Cardiac muscle cell (in vitro differentiated cells and primary cell): Measurements from ENCODE around the gene BCAR3. TPM values are rescaled to one million over a fixed set of nuclear protein-coding genes. Genes with fewer than 3 reads are reported as not detected.

Experiments used
- DNase-seq, 2 donors: peaks; one replicate each; pipeline versions ENCODE4 v3.0.0 to v3.0.0-alpha.2; 2010 to 2017; ENCODE audit warnings: low read depth in 1 of 2, low spot score in 1 of 2
- H3K27ac ChIP-seq: fragments of 200-600 bp; sonication (generic); 2 replicates; pipeline ENCODE4 v1.5.1; 2016
- H3K27me3 ChIP-seq: fragments of 200-600 bp; sonication (generic); 2 replicates; pipeline ENCODE4 v1.6.0; 2016; ENCODE audit warnings: control low read depth
- H3K36me3 ChIP-seq: fragments of 200-600 bp; sonication (generic); 2 replicates; pipeline ENCODE4 v1.5.1; 2016; ENCODE audit warnings: control low read depth
- H3K4me1 ChIP-seq: fragments of 200-600 bp; sonication (generic); 2 replicates; pipeline ENCODE4 v1.8.1; 2017; ENCODE audit warnings: low read depth, mild to moderate bottlenecking, mixed run types
- H3K4me3 ChIP-seq: fragments of 200-600 bp; sonication (generic); 2 replicates; pipeline ENCODE4 v1.5.1; 2016; ENCODE audit warnings: mild to moderate bottlenecking
- H3K9me3 ChIP-seq: fragments of 200-600 bp; sonication (generic); 2 replicates; pipeline ENCODE4 v1.5.1; 2017; ENCODE audit warnings: low read depth, mild to moderate bottlenecking, control low read depth
- polyA plus RNA-seq: library from polyadenylated mRNA; unstranded; fragments of >200 nt; fragmentation: Nextera tagmentation; extraction: Ambion mirVana; gene quantifications from 2 replicates; pipeline ENCODE4 v1.2.1, GENCODE V29; 2016
- total RNA-seq: library from RNA; depleted of rRNA; stranded (reverse); fragments of >200 nt; gene quantifications from 2 replicates; pipeline ENCODE4 v1.2.3, GENCODE V29; 2016
- TF ChIP-seq, protein P1 (sequence below): IDR thresholded peaks from 2 replicates; pipeline ENCODE4 v1.5.1; 2012; ENCODE audit warnings: low read depth, mild to moderate bottlenecking, low read length

The BCAR3 gene
- total and polyA plus RNA-seq, 2 experiments from 2014 or later: 1.5 to 4.5 TPM

DNA sequence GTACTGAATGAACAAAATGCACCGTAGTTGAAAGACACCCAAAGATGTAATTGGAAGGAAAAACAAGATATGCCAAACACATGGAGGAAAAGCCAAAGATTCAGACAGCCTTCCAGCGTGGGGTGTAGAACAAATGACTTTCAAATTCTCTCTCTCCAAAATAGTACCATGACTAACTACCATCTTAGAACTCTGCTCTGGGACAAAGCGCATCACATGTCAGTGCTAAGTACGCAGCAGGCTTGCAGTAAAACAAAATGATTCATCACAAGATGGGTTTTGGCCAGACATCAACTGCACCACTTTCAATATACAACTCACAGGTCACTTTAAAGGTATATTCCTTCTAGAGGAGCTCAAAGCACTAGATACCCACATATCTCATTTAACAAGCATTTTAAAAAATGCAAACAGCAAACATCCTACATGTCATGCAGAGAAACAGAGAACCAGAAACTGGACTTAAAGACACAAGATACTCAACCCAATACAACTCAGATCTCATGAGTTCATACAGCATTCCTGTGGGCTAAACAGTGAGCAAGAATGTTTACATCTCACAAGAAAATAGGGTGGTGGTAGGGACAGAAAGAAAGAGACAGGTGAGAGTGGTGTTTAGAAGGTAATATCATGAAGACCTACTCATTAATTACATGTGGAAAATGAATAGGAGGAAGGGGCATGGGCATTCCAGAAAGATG is 75.7 kb downstream of the BCAR3 start:
- peak in 1 of 2 donors; percentile 89 for DNase-seq
- Histone ChIP-seq H3K4me1 (no peaks in the 10 kb centered on the region), H3K27me3 (peaks cover 49% of the 10 kb centered on the region)

DNA sequence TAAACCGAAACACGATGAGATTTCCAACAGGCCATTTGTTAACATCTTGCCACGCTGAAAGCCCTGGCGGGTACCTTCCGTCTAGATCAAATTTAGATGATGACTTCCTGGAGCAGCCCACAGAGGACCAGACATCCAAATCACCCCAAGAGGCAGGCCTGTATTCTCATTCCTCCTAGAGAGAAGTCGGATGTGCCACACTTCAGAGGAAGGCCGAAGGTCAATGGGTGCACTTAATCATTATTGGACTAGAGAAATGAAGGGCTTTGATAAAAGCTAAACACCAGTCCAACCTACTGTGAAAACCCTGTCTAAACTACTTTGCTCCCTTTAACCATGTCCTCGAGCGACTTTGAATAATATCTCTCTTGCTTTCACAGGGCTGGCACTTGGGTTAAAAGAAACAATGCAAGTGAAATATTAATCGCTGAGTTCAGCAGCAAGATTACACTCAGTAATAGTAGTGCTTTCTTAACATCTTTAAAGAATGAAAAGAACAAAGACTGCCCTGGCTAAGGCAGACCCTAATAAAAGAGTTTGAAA is 76.5 kb downstream of the BCAR3 start:
- H3K36me3 ChIP-seq: no peaks in the 10 kb centered on the region
- H3K27me3 ChIP-seq: peaks cover 56% of the 10 kb centered on the region

More for the DNA sequence above, 75.7 kb downstream of the BCAR3 start:
- Histone ChIP-seq H3K9me3 (no peaks in the 10 kb centered on the region), H3K4me3 (no peak overlapping the region), H3K36me3 (no peaks in the 10 kb centered on the region), H3K27ac (no peak overlapping the region)
- TF ChIP-seq, protein P1, sequence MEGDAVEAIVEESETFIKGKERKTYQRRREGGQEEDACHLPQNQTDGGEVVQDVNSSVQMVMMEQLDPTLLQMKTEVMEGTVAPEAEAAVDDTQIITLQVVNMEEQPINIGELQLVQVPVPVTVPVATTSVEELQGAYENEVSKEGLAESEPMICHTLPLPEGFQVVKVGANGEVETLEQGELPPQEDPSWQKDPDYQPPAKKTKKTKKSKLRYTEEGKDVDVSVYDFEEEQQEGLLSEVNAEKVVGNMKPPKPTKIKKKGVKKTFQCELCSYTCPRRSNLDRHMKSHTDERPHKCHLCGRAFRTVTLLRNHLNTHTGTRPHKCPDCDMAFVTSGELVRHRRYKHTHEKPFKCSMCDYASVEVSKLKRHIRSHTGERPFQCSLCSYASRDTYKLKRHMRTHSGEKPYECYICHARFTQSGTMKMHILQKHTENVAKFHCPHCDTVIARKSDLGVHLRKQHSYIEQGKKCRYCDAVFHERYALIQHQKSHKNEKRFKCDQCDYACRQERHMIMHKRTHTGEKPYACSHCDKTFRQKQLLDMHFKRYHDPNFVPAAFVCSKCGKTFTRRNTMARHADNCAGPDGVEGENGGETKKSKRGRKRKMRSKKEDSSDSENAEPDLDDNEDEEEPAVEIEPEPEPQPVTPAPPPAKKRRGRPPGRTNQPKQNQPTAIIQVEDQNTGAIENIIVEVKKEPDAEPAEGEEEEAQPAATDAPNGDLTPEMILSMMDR: no peak

DNA sequence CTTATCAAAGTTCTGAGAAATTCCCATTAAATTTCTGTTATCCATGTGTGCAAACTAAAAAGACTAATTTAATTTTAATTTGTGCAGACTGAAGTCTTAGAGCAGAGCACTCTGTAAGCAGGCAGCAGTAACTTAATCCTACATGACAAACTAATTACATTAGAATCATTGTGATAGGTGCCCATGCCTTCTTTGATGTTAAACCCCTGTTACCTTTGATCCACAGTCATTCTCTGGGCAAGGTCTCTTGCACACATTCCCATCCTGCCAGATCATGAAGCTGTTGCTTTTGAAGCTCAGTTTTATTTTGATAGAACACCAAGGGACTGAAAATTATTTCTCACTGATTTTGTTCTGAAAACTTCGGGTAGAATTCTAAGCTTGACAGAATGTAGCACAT is 77.2 kb downstream of the BCAR3 start:
- Histone ChIP-seq H3K27ac (no peak overlapping the region), H3K27me3 (peaks cover 62% of the 10 kb centered on the region), H3K4me1 (no peaks in the 10 kb centered on the region), H3K4me3 (no peak overlapping the region), H3K36me3 (no peaks in the 10 kb centered on the region), H3K9me3 (no peaks in the 10 kb centered on the region)
- TF ChIP-seq, protein P1: no peak
- DNase-seq: no peak

More for the DNA sequence above, 76.5 kb downstream of the BCAR3 start:
- DNase-seq: no peak
- H3K9me3 ChIP-seq: no peaks in the 10 kb centered on the region
- H3K27ac ChIP-seq: no peak overlapping the region
- no peaks in the 10 kb centered on the region for H3K4me1 ChIP-seq
- TF ChIP-seq, protein P1: no peak
- H3K4me3 ChIP-seq: no peak overlapping the region

DNA sequence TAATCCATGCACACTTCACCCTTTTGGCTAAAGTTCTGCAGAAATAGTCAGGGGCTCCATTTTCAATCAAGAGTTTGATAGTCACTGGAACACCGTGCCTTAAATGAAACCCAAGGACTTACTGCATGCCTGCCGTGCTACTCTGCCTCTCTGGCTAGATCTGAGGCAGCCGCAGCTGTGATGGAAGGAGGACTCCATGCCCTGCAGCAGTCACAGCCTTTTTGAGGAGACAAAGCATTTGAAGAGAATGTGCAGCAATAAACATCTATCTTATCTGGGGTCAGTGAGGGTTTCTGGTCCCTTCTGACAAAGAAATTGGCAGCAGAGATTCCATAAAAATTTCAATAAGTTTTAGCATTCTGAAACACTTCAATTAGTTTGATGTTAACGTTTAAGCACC is 78.0 kb downstream of the BCAR3 start:
- no peak for DNase-seq
- H3K9me3 ChIP-seq: no peaks in the 10 kb centered on the region
- no peak overlapping the region for H3K4me3 ChIP-seq
- TF ChIP-seq, protein P1: no peak
- H3K4me1 ChIP-seq: no peaks in the 10 kb centered on the region
- H3K27me3 ChIP-seq: peaks cover 63% of the 10 kb centered on the region
- no peaks in the 10 kb centered on the region for H3K36me3 ChIP-seq
- H3K27ac ChIP-seq: no peak overlapping the region

DNA sequence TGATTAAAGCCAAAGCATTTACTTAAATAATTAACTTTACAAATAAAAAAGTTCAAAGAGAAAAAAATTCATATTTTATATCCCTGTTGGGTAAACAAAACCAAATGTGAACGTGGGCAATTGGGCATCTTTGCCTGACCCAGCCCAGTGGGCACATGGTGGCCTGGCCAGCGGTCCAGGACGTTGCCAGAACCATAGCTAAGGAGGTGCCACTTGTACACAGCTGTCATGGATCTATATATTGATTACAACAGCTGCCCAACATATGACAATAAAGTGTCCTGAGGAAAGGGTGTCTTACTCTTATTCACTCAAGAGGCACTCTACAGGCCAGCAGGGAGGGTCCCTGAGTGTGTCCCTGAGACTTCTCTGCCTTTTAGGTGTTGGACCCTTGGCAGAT is 78.5 kb downstream of the BCAR3 start:
- H3K27ac ChIP-seq: no peak overlapping the region
- no peak overlapping the region for H3K4me3 ChIP-seq
- H3K4me1 ChIP-seq: no peaks in the 10 kb centered on the region
- TF ChIP-seq, protein P1: no peak
- no peaks in the 10 kb centered on the region for H3K9me3 ChIP-seq
- H3K36me3 ChIP-seq: no peaks in the 10 kb centered on the region
- H3K27me3 ChIP-seq: peaks cover 63% of the 10 kb centered on the region
- no peak for DNase-seq
